Vagina (tissue), 2 donors: ENCODE data around the gene SLC44A1.

Source experiments
- CTCF ChIP-seq, 3 experiments: fragments of 450-650 bp in 2 of 3; fragments of 200-600 bp in 1 of 3; sonication (generic) in 1 of 3; IDR thresholded peaks; one replicate each; pipeline ENCODE4 v1.5.1; 2017 to 2019; ENCODE audit warnings: antibody characterized with exemption in 3 of 3, mild to moderate bottlenecking in 2 of 3, moderate library complexity in 2 of 3
- POLR2A ChIP-seq, 2 donors: fragments of 450-650 bp; IDR thresholded peaks; one replicate each; pipeline ENCODE4 v1.6.1; 2017; ENCODE audit warnings: antibody characterized with exemption in 2 of 2, mild to moderate bottlenecking in 2 of 2, moderate library complexity in 2 of 2

- TF ChIP-seq CTCF (IDR thresholded peaks at IDR 0.05) (no peak), POLR2A (IDR thresholded peaks at IDR 0.05) (no peak)
Measured at GRCh38 chr9:105237246-105237645, 7.2 kb upstream of the SLC44A1 start.
